Heart right ventricle (tissue), 16 donors: ENCODE measurements around the gene PDE4D. TPM values are rescaled to one million over a fixed set of nuclear protein-coding genes. Genes with fewer than 3 reads are reported as not detected.

Experiments
- ATAC-seq, 8 donors: fragments of 200-7000 bp; cut with Tn5 transposase; one replicate each; pipeline ENCODE4 v1.9.1; 2020; ENCODE audit warnings: mild to moderate bottlenecking in 8 of 8, moderate library complexity in 8 of 8, moderate number of reproducible peaks in 1 of 8
- DNase-seq, 2 donors: peaks; one replicate each; pipeline ENCODE4 v3.0.0-alpha.2; 2020
- H3K27ac ChIP-seq, 10 donors: fragments of 200-600 bp; sonication (generic) in 2 of 10; one replicate each; pipeline versions ENCODE4 v1.5.0 to v1.8.0; 2020 to 2022; ENCODE audit warnings: mild to moderate bottlenecking in 3 of 10
- H3K27me3 ChIP-seq, 7 donors: fragments of 200-600 bp; one replicate each; pipeline ENCODE4 v1.8.0; 2021 to 2022; ENCODE audit warnings: mild to moderate bottlenecking in 2 of 7
- H3K36me3 ChIP-seq, 9 donors: fragments of 200-600 bp; sonication (generic) in 1 of 9; one replicate each; pipeline versions ENCODE4 v1.5.0 to v1.8.0; 2020 to 2022; ENCODE audit warnings: mild to moderate bottlenecking in 2 of 9
- H3K4me1 ChIP-seq, 9 donors: fragments of 200-600 bp; sonication (generic) in 1 of 9; one replicate each; pipeline versions ENCODE4 v1.5.0 to v1.8.0; 2020 to 2022; ENCODE audit warnings: mild to moderate bottlenecking in 4 of 9
- H3K4me3 ChIP-seq, 10 donors: fragments of 200-600 bp; sonication (generic) in 2 of 10; one replicate each; pipeline versions ENCODE4 v1.5.0 to v1.8.0; 2020 to 2022; ENCODE audit warnings: mild to moderate bottlenecking in 7 of 10, moderate library complexity in 2 of 10
- H3K9me3 ChIP-seq, 11 donors: fragments of 200-600 bp in 10 of 11; sonication (generic) in 2 of 11; one replicate each; pipeline versions ENCODE4 v1.5.0 to v1.8.0; 2013 to 2022; ENCODE audit warnings: mild to moderate bottlenecking in 2 of 11, control low read depth in 1 of 11, moderate library complexity in 1 of 11
- WGBS, 2 donors: extraction: QIAGEN DNeasy Blood & Tissue Kit; methylation state at CpG; one replicate each; pipeline ENCODE4 v1.1.7; 2013; ENCODE audit warnings: inconsistent platforms in 1 of 2; 5-methylcytosine and 5-hydroxymethylcytosine counted together
- intact Hi-C, 10 donors: fragments of 100-400 bp; cut with DNase I; formaldehyde crosslinking; loops; one replicate each; pipeline versions ENCODE4 v1.11.1 to v1.14.2; 2022
- polyA plus RNA-seq, 2 donors: library from polyadenylated mRNA; stranded (reverse); fragments of 200-250 nt; gene quantifications; one replicate each; pipeline ENCODE4 v1.2.3, GENCODE V29; 2013
- total RNA-seq, 10 donors: library from RNA; stranded (reverse); fragmentation: NEBNext Ultra II Directional in 3 of 10; extraction: Animal tissue kit (Norgen Biotek cat#: 25700) in 3 of 10; gene quantifications; one replicate each; pipeline versions ENCODE4 v1.2.1 to v1.2.4, GENCODE V29; 2021 to 2023
- TF ChIP-seq, protein P1 (sequence below), 9 donors: fragments of 200-600 bp; sonication (generic) in 2 of 9; IDR thresholded peaks; one replicate each; pipeline versions ENCODE4 v1.5.0 to v1.8.0; 2021 to 2022; ENCODE audit warnings: antibody characterized with exemption in 9 of 9, mild to moderate bottlenecking in 5 of 9, moderate library complexity in 1 of 9
- donor health status: Arrhythmogenic right ventricular cardiomyopathy.
- donor health status: ischemic (EF 13 %, LVEDD 7.1; RV severe dilation, severe dysfunction).
- donor health status: healthy with polysubstance abuse.
- donor health status: DM: no; HTN: yes; CAD: no.
- donor health status: DM: no; HTN: no; CAD: no.
- donor health status: ischemic (EF 25% LVEDD 6.9; RV normal size, moderate dysfunction).
- donor health status: ischemic (EF 25% LVEDD 5.7; RV mildly dilated, moderate dysfunction).
- donor health status: healthy.
- donor health status: DM: yes; HTN: yes; CAD: no.
- donor health status: Ischemic cardiomyopathy.
- donor health status: ischemic (EF 35%, LVEDD 5.7; RV mildly dilated, moderate dysfunction).
- donor health status: nonischemic (EF 11% LVEDD 7.7; RV severe dilation, severe dysfunction).
- donor health status: DM: yes; HTN: yes; CAD: no.
- donor health status: PGD.
- donor health status: ischemic (EF 29% LVEDD 5.4; RV normal size, mild dysfunction).
- donor health status: nonischemic (EF 23%, LVEDD 6.1; RV moderate dilation, normal function).

PDE4D gene
- total and polyA plus RNA-seq, 12 donors = 5.8 to 83.2 (median 39.5) TPM

DNA sequence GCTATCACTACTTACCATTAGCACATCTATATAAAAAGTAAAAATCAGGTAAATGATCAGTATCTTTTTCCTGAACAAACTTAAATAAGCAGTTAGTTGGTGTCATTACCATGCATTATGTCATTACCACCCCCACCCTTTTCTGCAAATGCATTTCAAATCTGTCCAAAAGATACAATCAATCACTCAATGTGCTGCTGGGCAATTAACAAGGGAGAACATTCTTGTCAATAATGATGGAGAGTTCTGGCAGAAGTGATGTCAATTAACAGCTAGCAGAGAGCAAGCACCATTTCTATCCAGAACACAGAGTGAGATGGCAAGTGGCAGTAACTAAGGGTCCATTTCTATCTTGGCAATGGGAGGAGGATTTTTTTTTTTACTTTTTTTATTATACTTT is 3.5 kb upstream of the PDE4D start:
- H3K36me3 ChIP-seq = no peaks in the 10 kb centered on the region
- H3K4me1 ChIP-seq = peaks cover 0 to 9% (median 5%) of the 10 kb centered on the region in 9 donors
- TF ChIP-seq, protein P1, sequence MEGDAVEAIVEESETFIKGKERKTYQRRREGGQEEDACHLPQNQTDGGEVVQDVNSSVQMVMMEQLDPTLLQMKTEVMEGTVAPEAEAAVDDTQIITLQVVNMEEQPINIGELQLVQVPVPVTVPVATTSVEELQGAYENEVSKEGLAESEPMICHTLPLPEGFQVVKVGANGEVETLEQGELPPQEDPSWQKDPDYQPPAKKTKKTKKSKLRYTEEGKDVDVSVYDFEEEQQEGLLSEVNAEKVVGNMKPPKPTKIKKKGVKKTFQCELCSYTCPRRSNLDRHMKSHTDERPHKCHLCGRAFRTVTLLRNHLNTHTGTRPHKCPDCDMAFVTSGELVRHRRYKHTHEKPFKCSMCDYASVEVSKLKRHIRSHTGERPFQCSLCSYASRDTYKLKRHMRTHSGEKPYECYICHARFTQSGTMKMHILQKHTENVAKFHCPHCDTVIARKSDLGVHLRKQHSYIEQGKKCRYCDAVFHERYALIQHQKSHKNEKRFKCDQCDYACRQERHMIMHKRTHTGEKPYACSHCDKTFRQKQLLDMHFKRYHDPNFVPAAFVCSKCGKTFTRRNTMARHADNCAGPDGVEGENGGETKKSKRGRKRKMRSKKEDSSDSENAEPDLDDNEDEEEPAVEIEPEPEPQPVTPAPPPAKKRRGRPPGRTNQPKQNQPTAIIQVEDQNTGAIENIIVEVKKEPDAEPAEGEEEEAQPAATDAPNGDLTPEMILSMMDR (IDR thresholded peaks at IDR 0.05) = no peak
- H3K4me3 ChIP-seq = no peak overlapping the region
- DNase-seq (no peak), ATAC-seq (no peak)
- H3K27ac ChIP-seq = no peak overlapping the region
- H3K9me3 ChIP-seq = no peaks in the 10 kb centered on the region
- peaks cover 0 to 57% (median 40%) of the 10 kb centered on the region in 7 donors for H3K27me3 ChIP-seq
- intact Hi-C loops = no loop called here

DNA sequence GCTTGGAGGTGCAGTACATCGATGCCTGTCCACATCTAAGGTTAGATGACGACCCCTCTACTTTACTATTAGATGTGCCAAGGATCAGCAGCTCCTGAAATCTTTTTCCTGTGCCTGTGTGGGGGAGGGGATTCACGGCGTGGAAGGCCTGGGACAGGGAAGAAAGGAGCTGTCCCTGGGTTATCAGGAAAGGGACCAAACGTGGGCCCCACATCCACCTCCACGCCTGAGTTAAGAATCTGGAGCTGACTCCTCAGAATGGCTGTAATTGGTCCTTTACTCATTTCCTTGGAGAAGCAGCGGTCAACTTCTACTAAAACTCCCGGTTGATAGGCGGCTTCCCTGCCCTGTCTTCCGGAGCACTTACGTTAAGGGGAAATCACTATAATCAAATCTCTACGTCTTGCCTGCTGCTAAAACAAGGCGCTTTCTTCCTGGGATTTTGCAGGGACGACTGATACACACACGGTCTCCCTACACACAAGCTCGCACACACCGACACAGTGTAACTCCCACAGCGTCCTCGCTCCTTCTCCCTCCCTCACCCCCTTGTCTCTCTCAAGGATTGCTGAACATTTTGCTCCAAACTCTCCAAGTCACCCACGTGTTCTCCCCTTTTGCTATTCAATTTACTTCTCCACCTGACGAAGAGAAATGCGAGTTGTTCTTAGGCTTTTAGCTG is 1.4 kb downstream of the PDE4D start:
- DNase-seq (no peak), ATAC-seq (no peak)
- Histone ChIP-seq H3K4me3 (no peak overlapping the region), H3K27me3 (peaks cover 0 to 66% (median 49%) of the 10 kb centered on the region in 7 donors), H3K27ac (no peak overlapping the region), H3K36me3 (no peaks in the 10 kb centered on the region), H3K4me1 (peaks cover 0 to 9% (median 5%) of the 10 kb centered on the region in 9 donors), H3K9me3 (no peaks in the 10 kb centered on the region)
- intact Hi-C loops = no loop called here
- 4 to 6% methylated on average over 22 of the region's 22 CpGs for WGBS, 2 donors
- TF ChIP-seq, protein P1 (IDR thresholded peaks at IDR 0.05) = no peak

DNA sequence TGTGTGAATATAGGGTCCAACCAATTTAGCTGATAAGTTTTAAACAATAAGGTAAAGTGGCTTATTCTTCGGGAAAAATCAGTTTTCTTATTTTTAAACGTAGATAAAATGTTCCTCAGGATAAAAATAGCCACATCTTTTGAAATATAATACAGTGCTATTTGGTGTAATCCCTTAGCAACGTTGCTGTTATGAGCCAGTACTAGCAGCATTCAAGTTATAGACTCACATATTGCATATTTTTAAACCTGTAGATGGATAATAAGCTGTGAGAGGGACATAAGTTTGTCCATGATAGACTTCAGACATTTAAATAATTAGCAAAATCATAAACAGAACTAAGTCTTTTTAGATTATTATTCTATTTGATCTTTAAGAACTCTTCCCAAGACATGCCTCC is 6.3 kb downstream of the PDE4D start:
- TF ChIP-seq, protein P1 (IDR thresholded peaks at IDR 0.05) = no peak
- peaks cover 0 to 30% (median 25%) of the 10 kb centered on the region in 7 donors for H3K27me3 ChIP-seq
- intact Hi-C loops = no loop called here
- no peaks in the 10 kb centered on the region for H3K4me1 ChIP-seq
- ATAC-seq (no peak), DNase-seq (no peak)
- H3K27ac ChIP-seq = no peak overlapping the region
- H3K4me3 ChIP-seq = no peak overlapping the region
- H3K9me3 ChIP-seq = no peaks in the 10 kb centered on the region
- H3K36me3 ChIP-seq = no peaks in the 10 kb centered on the region
- WGBS, 2 donors = 55 to 57% methylated on average over 3 of the region's 3 CpGs

- TF ChIP-seq, protein P1 (IDR thresholded peaks at IDR 0.05) = no peak
- Histone ChIP-seq H3K4me1 (no peaks in the 10 kb centered on the region), H3K9me3 (no peaks in the 10 kb centered on the region), H3K27me3 (no peaks in the 10 kb centered on the region), H3K36me3 (no peaks in the 10 kb centered on the region), H3K27ac (no peak overlapping the region), H3K4me3 (no peak overlapping the region)
- ATAC-seq = no peak
- DNase-seq = no peak
- intact Hi-C loops = no loop called here
- 94 to 97% methylated on average over 1 of the region's 1 CpG for WGBS, 2 donors
These were observed 18.9 kb downstream of the PDE4D start for GRCh38 chr5:59874675-59875074.
